H1 (cell line): ENCODE data around the gene CEP104. TPM values are rescaled to one million over a fixed set of nuclear protein-coding genes. Genes with fewer than 3 reads are reported as not detected.

ENCODE experiments used
- RAD21 ChIP-seq, 2 experiments: IDR thresholded peaks in 1 of 2; conservative IDR thresholded peaks in 1 of 2; 2 replicates each; pipeline ENCODE4 v1.6.1; 2011; ENCODE audit warnings: low read depth in 2 of 2, low read length in 2 of 2, improper control_type of control experiment in 1 of 2, inconsistent platforms in 1 of 2, mild to moderate bottlenecking in 1 of 2, moderate library complexity in 1 of 2
- SP2 ChIP-seq: IDR thresholded peaks from 2 replicates; pipeline ENCODE4 v1.6.1; 2012; ENCODE audit warnings: mild to moderate bottlenecking, low read length, inconsistent platforms
- polyA plus RNA-seq, 7 experiments: library from polyadenylated mRNA; depleted of rRNA in 3 of 7; stranded (reverse) in 5 of 7; unstranded in 2 of 7; fragments of >200 nt in 5 of 7; fragments of 200-250 nt in 2 of 7; gene quantifications; 1 replicate in 5 of 7; 2 replicates in 1 of 7; 4 replicates in 1 of 7; pipeline versions ENCODE4 v1.2.1 to v1.2.3, GENCODE V29; 2011 to 2013; ENCODE audit warnings: missing spikeins in 2 of 7, mixed read lengths in 2 of 7
- total RNA-seq: library from RNA; stranded (reverse); fragmentation: NEBNext Ultra II Directional; extraction: Animal tissue kit (Norgen Biotek cat#: 25700); gene quantifications from 2 replicates; pipeline ENCODE4 v1.2.1, GENCODE V29; 2021

The CEP104 gene
- total and polyA plus RNA-seq, 2 of the 8 experiments (the other 6 are each of a cell fraction or from before 2014, with no cell fraction given): 8.0 to 43.9 TPM

GRCh38 chr1:3858231-3858981, 1.4 kb upstream of the CEP104 start (continued):
- TF ChIP-seq SP2 (no peak), RAD21 (IDR thresholded peaks at IDR 0.05 in 1 of 2, conservative IDR thresholded peaks at IDR 0.05 in 1 of 2; ENCODE audit: low read depth in 2 of 2, low read length in 2 of 2) (peak in 1 of 2 experiments; percentile 20; a peak in 2 of 4 replicates)
